Osteocyte (in vitro differentiated cells): Measurements from ENCODE around the gene TMEM239. TPM values are rescaled to one million over a fixed set of nuclear protein-coding genes. Genes with fewer than 3 reads are reported as not detected.

ENCODE experiments used
- DNase-seq: peaks from one replicate; pipeline ENCODE4 v3.0.0; 2021; ENCODE audit warnings: mixed read lengths; ENCODE audit not compliant: unreplicated experiment; ENCODE audit errors: extremely low spot score
- H3K27ac Mint-ChIP-seq: one replicate; pipeline ENCODE4 v1.8.0; 2021; ENCODE audit warnings: mild to moderate bottlenecking, mixed read lengths; ENCODE audit not compliant: unreplicated experiment
- H3K27me3 Mint-ChIP-seq: one replicate; pipeline ENCODE4 v1.8.0; 2021; ENCODE audit warnings: mixed read lengths; ENCODE audit not compliant: unreplicated experiment
- H3K36me3 Mint-ChIP-seq: one replicate; pipeline ENCODE4 v1.8.0; 2021; ENCODE audit warnings: mixed read lengths; ENCODE audit not compliant: unreplicated experiment
- H3K4me1 Mint-ChIP-seq: one replicate; pipeline ENCODE4 v1.8.0; 2021; ENCODE audit warnings: mixed read lengths; ENCODE audit not compliant: unreplicated experiment
- H3K4me3 Mint-ChIP-seq: one replicate; pipeline ENCODE4 v1.8.0; 2021; ENCODE audit warnings: mild to moderate bottlenecking, moderate library complexity, mixed read lengths; ENCODE audit not compliant: unreplicated experiment
- H3K9me3 Mint-ChIP-seq: one replicate; pipeline ENCODE4 v1.8.0; 2021; ENCODE audit warnings: mixed read lengths; ENCODE audit not compliant: unreplicated experiment
- total RNA-seq: library from RNA; stranded (reverse); gene quantifications from 2 replicates; pipeline ENCODE4 v1.2.1, GENCODE V29; 2021
- TF ChIP-seq, protein P1 (sequence below): fragments of 200-600 bp; sonication (generic); IDR thresholded peaks from 2 replicates; pipeline ENCODE4 v1.5.0; 2021; ENCODE audit warnings: antibody characterized with exemption, mild to moderate bottlenecking, moderate library complexity

Gene TMEM239
- total RNA-seq, 1 donor from 2014 or later = not detected

DNA sequence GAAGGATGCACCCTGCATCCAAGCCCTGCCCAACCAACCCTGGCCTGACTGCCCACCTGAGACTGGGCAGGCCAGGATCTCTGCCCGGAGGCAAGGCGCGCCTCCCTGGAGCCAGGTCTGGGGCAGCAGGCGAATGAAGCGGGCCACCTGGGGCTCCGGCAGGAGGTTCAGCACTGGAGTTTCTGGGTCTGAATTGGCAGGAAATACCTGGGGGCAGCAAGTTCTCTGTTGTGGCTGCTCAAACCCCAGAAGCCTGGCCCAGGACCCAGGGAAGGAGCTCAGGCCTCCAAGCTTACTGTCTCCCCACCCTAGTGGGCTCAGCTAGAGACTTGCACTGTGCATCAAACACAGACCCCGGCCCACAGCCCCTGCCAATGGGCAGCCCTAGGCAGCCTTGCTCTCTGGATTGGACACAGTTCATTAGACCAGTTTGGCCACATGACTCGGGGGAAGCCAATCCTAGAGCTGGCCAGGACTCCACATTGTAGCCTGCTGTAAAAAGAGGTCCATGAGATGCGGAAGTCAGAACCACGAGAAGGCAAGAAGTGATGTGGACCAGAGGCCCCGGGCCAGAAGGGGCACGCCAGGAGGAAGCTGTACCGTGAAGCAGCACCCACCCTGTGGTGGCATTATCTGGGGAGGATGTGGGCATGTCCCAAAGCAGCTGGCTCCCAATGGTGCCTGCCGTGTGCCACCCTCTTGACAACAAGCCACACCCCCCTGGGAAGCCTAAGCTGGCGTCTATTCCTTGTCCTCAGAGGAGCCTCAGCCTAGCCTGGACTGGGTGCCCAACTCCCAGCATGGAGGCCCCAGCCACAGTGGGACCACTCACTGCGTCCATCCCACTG lies 18.8 kb upstream of the TMEM239 start:
- Mint-ChIP-seq H3K4me1 (peaks cover 26% of the 10 kb centered on the region), H3K27me3 (peaks cover 3% of the 10 kb centered on the region), H3K27ac (no peak overlapping the region), H3K4me3 (no peak overlapping the region), H3K36me3 (peaks cover 2% of the 10 kb centered on the region), H3K9me3 (no peaks in the 10 kb centered on the region)
- TF ChIP-seq, protein P1, sequence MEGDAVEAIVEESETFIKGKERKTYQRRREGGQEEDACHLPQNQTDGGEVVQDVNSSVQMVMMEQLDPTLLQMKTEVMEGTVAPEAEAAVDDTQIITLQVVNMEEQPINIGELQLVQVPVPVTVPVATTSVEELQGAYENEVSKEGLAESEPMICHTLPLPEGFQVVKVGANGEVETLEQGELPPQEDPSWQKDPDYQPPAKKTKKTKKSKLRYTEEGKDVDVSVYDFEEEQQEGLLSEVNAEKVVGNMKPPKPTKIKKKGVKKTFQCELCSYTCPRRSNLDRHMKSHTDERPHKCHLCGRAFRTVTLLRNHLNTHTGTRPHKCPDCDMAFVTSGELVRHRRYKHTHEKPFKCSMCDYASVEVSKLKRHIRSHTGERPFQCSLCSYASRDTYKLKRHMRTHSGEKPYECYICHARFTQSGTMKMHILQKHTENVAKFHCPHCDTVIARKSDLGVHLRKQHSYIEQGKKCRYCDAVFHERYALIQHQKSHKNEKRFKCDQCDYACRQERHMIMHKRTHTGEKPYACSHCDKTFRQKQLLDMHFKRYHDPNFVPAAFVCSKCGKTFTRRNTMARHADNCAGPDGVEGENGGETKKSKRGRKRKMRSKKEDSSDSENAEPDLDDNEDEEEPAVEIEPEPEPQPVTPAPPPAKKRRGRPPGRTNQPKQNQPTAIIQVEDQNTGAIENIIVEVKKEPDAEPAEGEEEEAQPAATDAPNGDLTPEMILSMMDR = no peak
- no peak for DNase-seq

GRCh38 chr20:2798095-2798805 lies 17.9 kb upstream of the TMEM239 start:
- Mint-ChIP-seq H3K27me3 (peaks cover 6% of the 10 kb centered on the region), H3K9me3 (no peaks in the 10 kb centered on the region), H3K27ac (no peak overlapping the region), H3K36me3 (peaks cover 2% of the 10 kb centered on the region), H3K4me3 (no peak overlapping the region), H3K4me1 (peaks cover 26% of the 10 kb centered on the region)
- DNase-seq = no peak
- TF ChIP-seq, protein P1 = no peak

DNA sequence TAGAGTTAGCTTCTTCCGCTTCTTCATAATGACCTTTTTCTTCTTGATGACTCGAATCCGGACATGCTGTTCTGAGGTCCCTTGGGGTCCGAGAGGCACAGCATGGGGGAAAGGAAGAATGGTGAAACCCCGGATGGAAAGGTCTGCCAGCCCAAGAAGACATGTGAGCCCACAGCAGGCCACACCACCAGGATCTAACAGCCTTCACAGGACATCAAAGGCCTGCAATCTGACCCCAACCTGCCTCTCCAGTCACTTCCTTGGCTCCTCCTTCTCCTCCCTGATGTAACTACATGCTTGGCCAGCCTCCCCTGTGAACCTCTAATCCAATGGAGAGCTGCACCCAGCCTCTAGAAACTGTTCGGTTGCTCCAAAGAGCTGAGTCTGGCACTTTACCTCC lies 17.4 kb upstream of the TMEM239 start:
- peaks cover 26% of the 10 kb centered on the region for H3K4me1 Mint-ChIP-seq
- peak overlapping the region; percentile 86 for H3K4me3 Mint-ChIP-seq
- H3K27me3 Mint-ChIP-seq = peaks cover 9% of the 10 kb centered on the region
- TF ChIP-seq, protein P1 = no peak
- no peaks in the 10 kb centered on the region for H3K9me3 Mint-ChIP-seq
- DNase-seq = no peak
- peaks cover 2% of the 10 kb centered on the region for H3K36me3 Mint-ChIP-seq
- H3K27ac Mint-ChIP-seq = no peak overlapping the region

- DNase-seq = no peak
These were observed 16.9 kb upstream of the TMEM239 start for GRCh38 chr20:2799271-2799670.

More at GRCh38 chr20:2799271-2799670, 16.9 kb upstream of the TMEM239 start:
- TF ChIP-seq, protein P1 = no peak
- Mint-ChIP-seq H3K4me3 (peak overlapping the region; percentile 86), H3K36me3 (peaks cover 2% of the 10 kb centered on the region), H3K27ac (peak overlapping the region; percentile 71), H3K4me1 (peaks cover 26% of the 10 kb centered on the region), H3K27me3 (peaks cover 10% of the 10 kb centered on the region), H3K9me3 (no peaks in the 10 kb centered on the region)
